Measurements from ENCODE around the gene ALDH3A2. TPM values are rescaled to one million over a fixed set of nuclear protein-coding genes. Genes with fewer than 3 reads are reported as not detected.

The ALDH3A2 gene
- total and polyA plus RNA-seq, 2 of the 8 experiments (the other 6 are each of a cell fraction or from before 2014, with no cell fraction given): 20.6 to 72.9 TPM

DNA sequence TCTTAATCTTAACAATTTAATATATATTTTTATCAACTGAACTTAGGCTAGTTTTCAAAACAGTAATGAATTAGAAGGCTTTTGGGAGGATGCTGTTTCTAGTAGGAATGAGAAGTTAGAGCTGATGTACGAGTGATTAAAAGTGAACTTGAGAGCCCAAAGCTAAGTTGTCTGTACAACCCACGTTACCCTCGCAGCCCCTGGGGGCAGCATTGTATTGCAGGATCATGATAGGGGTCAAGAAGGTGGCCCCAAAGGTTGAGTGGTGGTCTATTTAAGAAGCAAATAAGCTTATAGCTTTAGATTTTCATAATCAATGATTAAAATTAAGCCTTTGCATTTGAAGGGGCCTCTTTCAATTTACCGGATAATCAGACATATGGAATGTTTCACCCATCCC lies 33.7 kb upstream of the ALDH3A2 start:
- Histone ChIP-seq H3K27me3 (replicated peaks in 1 of 4; ENCODE audit: control insufficient read depth in 3 of 4, extremely low read depth in 1 of 4, insufficient read depth in 3 of 4, low read length in 3 of 4) (no peaks in the 10 kb centered on the region), H2BK15ac (ENCODE audit: low read length) (no peak overlapping the region), H3K9ac (replicated peaks in 1 of 4; ENCODE audit: extremely low read depth in 1 of 4, low read depth in 3 of 4, low read length in 3 of 4) (no peak overlapping the region), H4K20me1 (replicated peaks in 1 of 2; ENCODE audit: control insufficient read depth in 1 of 2, insufficient read depth in 2 of 2, low read length in 2 of 2) (no peaks in the 10 kb centered on the region), H3K4me3 (ENCODE audit: extremely low read depth in 1 of 4, insufficient read depth in 2 of 4, low read depth in 3 of 4, low read length in 4 of 4) (no peak overlapping the region), H3K23ac (ENCODE audit: insufficient read length) (no peak overlapping the region), H2AK5ac (ENCODE audit: low read depth, low read length) (no peak overlapping the region), H3K79me2 (ENCODE audit: control insufficient read depth in 1 of 2, insufficient read depth in 2 of 2, low read length in 2 of 2) (no peaks in the 10 kb centered on the region), H2BK5ac (ENCODE audit: low read depth, low read length) (no peak overlapping the region), H3K18ac (ENCODE audit: extremely low read depth, low read length) (no peak overlapping the region), H3K4ac (replicated peaks; ENCODE audit: insufficient read length, low read depth, low read length) (no peak overlapping the region), H3K27ac (ENCODE audit: low read depth, low read length) (no peak overlapping the region), H3K4me1 (replicated peaks in 1 of 4; ENCODE audit: control insufficient read depth in 3 of 4, insufficient read depth in 4 of 4, low read length in 3 of 4) (no peaks in the 10 kb centered on the region), H4K5ac (ENCODE audit: insufficient read length, low read depth, low read length) (no peak overlapping the region), H2AFZ (ENCODE audit: low read length) (no peak overlapping the region), H3K79me1 (ENCODE audit: low read depth, low read length) (no peaks in the 10 kb centered on the region), H3K9me3 (ENCODE audit: insufficient read depth in 2 of 2, low read depth in 1 of 2, low read length in 1 of 2) (peaks cover 18 to 23% of the 10 kb centered on the region in 2 experiments), H3K56ac (replicated peaks; ENCODE audit: insufficient read length, low read depth, low read length) (no peak overlapping the region), H2BK120ac (replicated peaks; ENCODE audit: low read depth, low read length) (no peak overlapping the region), H2BK12ac (ENCODE audit: low read depth, low read length) (no peak overlapping the region), H4K8ac (ENCODE audit: extremely low read depth, insufficient read depth, low read length) (no peak overlapping the region), H3K4me2 (ENCODE audit: insufficient read depth in 1 of 2, low read depth in 2 of 2, low read length in 2 of 2) (no peak overlapping the region), H3K14ac (ENCODE audit: insufficient read length) (no peak overlapping the region), H2BK20ac (ENCODE audit: low read length) (no peak overlapping the region), H3K36me3 (ENCODE audit: control insufficient read depth in 2 of 4, insufficient read depth in 4 of 4, low read length in 3 of 4) (no peaks in the 10 kb centered on the region; a peak in 1 of 8 replicates), H4K91ac (replicated peaks; ENCODE audit: insufficient read length, low read length) (no peak overlapping the region), H3K23me2 (ENCODE audit: low read depth, low read length) (no peaks in the 10 kb centered on the region)
- POLR2A ChIA-PET (ENCODE audit: partially characterized antibody): interaction anchor here (1.2 kb wide), 1 partner anchor 10 kb away, joined by 3 read pairs; no protein-coding TSS in a partner anchor
- peak; percentile 46 to 60 for TF ChIP-seq RAD21 (IDR thresholded peaks at IDR 0.05 in 1 of 2, conservative IDR thresholded peaks at IDR 0.05 in 1 of 2; ENCODE audit: low read depth in 2 of 2, low read length in 2 of 2)
- no peak for TF ChIP-seq NRF1 (IDR thresholded peaks at IDR 0.05; ENCODE audit: low read depth, low read length)
- no peak for TF ChIP-seq CBX8 (IDR thresholded peaks at IDR 0.05; ENCODE audit: borderline replicate concordance, low read depth, low read length)
- TF ChIP-seq, protein P1, sequence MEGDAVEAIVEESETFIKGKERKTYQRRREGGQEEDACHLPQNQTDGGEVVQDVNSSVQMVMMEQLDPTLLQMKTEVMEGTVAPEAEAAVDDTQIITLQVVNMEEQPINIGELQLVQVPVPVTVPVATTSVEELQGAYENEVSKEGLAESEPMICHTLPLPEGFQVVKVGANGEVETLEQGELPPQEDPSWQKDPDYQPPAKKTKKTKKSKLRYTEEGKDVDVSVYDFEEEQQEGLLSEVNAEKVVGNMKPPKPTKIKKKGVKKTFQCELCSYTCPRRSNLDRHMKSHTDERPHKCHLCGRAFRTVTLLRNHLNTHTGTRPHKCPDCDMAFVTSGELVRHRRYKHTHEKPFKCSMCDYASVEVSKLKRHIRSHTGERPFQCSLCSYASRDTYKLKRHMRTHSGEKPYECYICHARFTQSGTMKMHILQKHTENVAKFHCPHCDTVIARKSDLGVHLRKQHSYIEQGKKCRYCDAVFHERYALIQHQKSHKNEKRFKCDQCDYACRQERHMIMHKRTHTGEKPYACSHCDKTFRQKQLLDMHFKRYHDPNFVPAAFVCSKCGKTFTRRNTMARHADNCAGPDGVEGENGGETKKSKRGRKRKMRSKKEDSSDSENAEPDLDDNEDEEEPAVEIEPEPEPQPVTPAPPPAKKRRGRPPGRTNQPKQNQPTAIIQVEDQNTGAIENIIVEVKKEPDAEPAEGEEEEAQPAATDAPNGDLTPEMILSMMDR (IDR thresholded peaks at IDR 0.05; ENCODE audit: control extremely low read depth in 1 of 3, insufficient read depth in 1 of 3, low read depth in 1 of 3, low read length in 3 of 3): peak; percentile 32 to 48 (median 44); a peak in 3 of 4 replicates
- TF ChIP-seq SP4 (IDR thresholded peaks at IDR 0.05; ENCODE audit: low read length): no peak
- no peak for FAIRE-seq
- CTCF ChIA-PET (ENCODE audit: partially characterized antibody): interaction anchor here (0.6 to 2.8 kb wide), 26 partner anchors 9 to 181 kb away, joined by 3 to 23 read pairs (median 4); partner anchors contain the start of gene ALDH3A2
- no peak for DNase-seq (ENCODE audit: low read depth in 1 of 2, low spot score in 2 of 2)
- 88% methylated on average over 4 of the region's 4 CpGs; no CpG with 5 or more reads in 1 of the 2 experiments for WGBS, 2 experiments (ENCODE audit: extremely low coverage in 1 of 2, insufficient coverage in 1 of 2, insufficient read length in 1 of 2, insufficient replicate concordance in 2 of 2, low coverage in 1 of 2, low lambda C conversion rate in 2 of 2, missing lambda C conversion rate in 1 of 2)

All from H1 (cell line).